ENCODE results near the gene MYH11.

- TF ChIP-seq CTCF (IDR thresholded peaks at IDR 0.05): no peak
- TF ChIP-seq POLR2AphosphoS5 (IDR thresholded peaks at IDR 0.05): no peak
- no peak for TF ChIP-seq POLR2A (IDR thresholded peaks at IDR 0.05)
Measured at GRCh38 chr16:15694499-15694898, 162.3 kb downstream of the MYH11 start.
